Measurements from ENCODE around the gene OR1E2.

OR1E2 gene

GRCh38 chr17:3448059-3448665, 14.5 kb upstream of the OR1E2 start:
- TF ChIP-seq, protein P1, sequence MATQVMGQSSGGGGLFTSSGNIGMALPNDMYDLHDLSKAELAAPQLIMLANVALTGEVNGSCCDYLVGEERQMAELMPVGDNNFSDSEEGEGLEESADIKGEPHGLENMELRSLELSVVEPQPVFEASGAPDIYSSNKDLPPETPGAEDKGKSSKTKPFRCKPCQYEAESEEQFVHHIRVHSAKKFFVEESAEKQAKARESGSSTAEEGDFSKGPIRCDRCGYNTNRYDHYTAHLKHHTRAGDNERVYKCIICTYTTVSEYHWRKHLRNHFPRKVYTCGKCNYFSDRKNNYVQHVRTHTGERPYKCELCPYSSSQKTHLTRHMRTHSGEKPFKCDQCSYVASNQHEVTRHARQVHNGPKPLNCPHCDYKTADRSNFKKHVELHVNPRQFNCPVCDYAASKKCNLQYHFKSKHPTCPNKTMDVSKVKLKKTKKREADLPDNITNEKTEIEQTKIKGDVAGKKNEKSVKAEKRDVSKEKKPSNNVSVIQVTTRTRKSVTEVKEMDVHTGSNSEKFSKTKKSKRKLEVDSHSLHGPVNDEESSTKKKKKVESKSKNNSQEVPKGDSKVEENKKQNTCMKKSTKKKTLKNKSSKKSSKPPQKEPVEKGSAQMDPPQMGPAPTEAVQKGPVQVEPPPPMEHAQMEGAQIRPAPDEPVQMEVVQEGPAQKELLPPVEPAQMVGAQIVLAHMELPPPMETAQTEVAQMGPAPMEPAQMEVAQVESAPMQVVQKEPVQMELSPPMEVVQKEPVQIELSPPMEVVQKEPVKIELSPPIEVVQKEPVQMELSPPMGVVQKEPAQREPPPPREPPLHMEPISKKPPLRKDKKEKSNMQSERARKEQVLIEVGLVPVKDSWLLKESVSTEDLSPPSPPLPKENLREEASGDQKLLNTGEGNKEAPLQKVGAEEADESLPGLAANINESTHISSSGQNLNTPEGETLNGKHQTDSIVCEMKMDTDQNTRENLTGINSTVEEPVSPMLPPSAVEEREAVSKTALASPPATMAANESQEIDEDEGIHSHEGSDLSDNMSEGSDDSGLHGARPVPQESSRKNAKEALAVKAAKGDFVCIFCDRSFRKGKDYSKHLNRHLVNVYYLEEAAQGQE (IDR thresholded peaks at IDR 0.05; ENCODE audit: insufficient read depth in 1 of 2, low read depth in 2 of 2, low read length in 2 of 2) = no peak
- no peak for TF ChIP-seq TAF1 (IDR thresholded peaks at IDR 0.05; ENCODE audit: borderline replicate concordance, insufficient read depth, low read length)
- no peak for TF ChIP-seq POLR2AphosphoS5 (IDR thresholded peaks at IDR 0.05; ENCODE audit: low read depth, low read length)
- no peak for TF ChIP-seq FOXP2 (optimal IDR thresholded peaks at IDR 0.05; ENCODE audit: borderline replicate concordance, extremely low read depth, extremely low read length, insufficient read depth)
- no peak for TF ChIP-seq SIN3A (IDR thresholded peaks at IDR 0.05; ENCODE audit: borderline replicate concordance, insufficient read depth, low read length)

- TF ChIP-seq FOXP2 (optimal IDR thresholded peaks at IDR 0.05; ENCODE audit: borderline replicate concordance, extremely low read depth, extremely low read length, insufficient read depth) (no peak), POLR2AphosphoS5 (IDR thresholded peaks at IDR 0.05; ENCODE audit: low read depth, low read length) (no peak), TAF1 (IDR thresholded peaks at IDR 0.05; ENCODE audit: borderline replicate concordance, insufficient read depth, low read length) (no peak), SIN3A (IDR thresholded peaks at IDR 0.05; ENCODE audit: borderline replicate concordance, insufficient read depth, low read length) (no peak)
- TF ChIP-seq, protein P1 (IDR thresholded peaks at IDR 0.05; ENCODE audit: insufficient read depth in 1 of 2, low read depth in 2 of 2, low read length in 2 of 2) = no peak
These were observed 14.0 kb upstream of the OR1E2 start for GRCh38 chr17:3447625-3448024.

- TF ChIP-seq POLR2AphosphoS5 (IDR thresholded peaks at IDR 0.05; ENCODE audit: low read depth, low read length) (no peak), FOXP2 (optimal IDR thresholded peaks at IDR 0.05; ENCODE audit: borderline replicate concordance, extremely low read depth, extremely low read length, insufficient read depth) (no peak), SIN3A (IDR thresholded peaks at IDR 0.05; ENCODE audit: borderline replicate concordance, insufficient read depth, low read length) (no peak), TAF1 (IDR thresholded peaks at IDR 0.05; ENCODE audit: borderline replicate concordance, insufficient read depth, low read length) (no peak)
- TF ChIP-seq, protein P1 (IDR thresholded peaks at IDR 0.05; ENCODE audit: insufficient read depth in 1 of 2, low read depth in 2 of 2, low read length in 2 of 2) = no peak
These were observed 6.8 kb upstream of the OR1E2 start for GRCh38 chr17:3440451-3440850.

DNA sequence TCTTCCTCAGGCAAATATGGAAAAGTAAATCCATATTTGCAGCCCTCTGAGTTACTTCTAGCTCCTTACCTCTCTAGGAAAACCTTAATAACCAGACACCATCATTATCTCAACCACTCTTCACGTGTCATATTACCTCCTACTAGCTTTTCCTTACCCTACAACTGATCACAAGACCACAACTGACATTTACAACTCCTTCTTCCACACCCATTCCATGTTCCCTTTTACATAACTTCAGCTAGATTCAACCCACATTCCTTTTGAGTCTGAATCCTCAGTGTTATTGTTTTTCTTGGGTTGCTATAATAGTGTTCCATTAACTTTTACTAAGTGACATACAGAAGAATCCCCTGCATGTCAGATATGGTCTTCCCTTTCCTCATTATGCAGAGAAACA, 4.7 kb upstream of the OR1E2 start:
- TF ChIP-seq TAF1 (IDR thresholded peaks at IDR 0.05; ENCODE audit: borderline replicate concordance, insufficient read depth, low read length) = no peak
- TF ChIP-seq, protein P1 (IDR thresholded peaks at IDR 0.05; ENCODE audit: insufficient read depth in 1 of 2, low read depth in 2 of 2, low read length in 2 of 2) = no peak
- TF ChIP-seq FOXP2 (optimal IDR thresholded peaks at IDR 0.05; ENCODE audit: borderline replicate concordance, extremely low read depth, extremely low read length, insufficient read depth) = no peak
- no peak for TF ChIP-seq SIN3A (IDR thresholded peaks at IDR 0.05; ENCODE audit: borderline replicate concordance, insufficient read depth, low read length)
- no peak for TF ChIP-seq POLR2AphosphoS5 (IDR thresholded peaks at IDR 0.05; ENCODE audit: low read depth, low read length)

Data from PFSK-1 (cell line).